D721Med (cell line): ENCODE results near the gene SRPRB.

ENCODE experiments used
- DNase-seq: peaks from one replicate; pipeline ENCODE4 v3.0.0; 2011; ENCODE audit warnings: low spot score; ENCODE audit not compliant: insufficient read length
- FAIRE-seq: peaks from 2 replicates; lab custom pipeline; 2011; peaks lifted over from hg19 to GRCh38; lab: Jason Lieb, UNC
- CTCF ChIP-seq: IDR thresholded peaks from 2 replicates; pipeline ENCODE4 v1.5.1; 2012; ENCODE audit warnings: mild to moderate bottlenecking, control low read depth; ENCODE audit not compliant: insufficient read depth; ENCODE audit errors: missing control alignments

Gene SRPRB

GRCh38 chr3:133797396-133798105 lies 8.1 kb upstream of the SRPRB start:
- TF ChIP-seq CTCF: no peak
- no peak for FAIRE-seq
- no peak for DNase-seq

GRCh38 chr3:133799794-133800585 lies 5.6 kb upstream of the SRPRB start:
- FAIRE-seq (no peak), DNase-seq (no peak)
- TF ChIP-seq CTCF: no peak

- FAIRE-seq (no peak), DNase-seq (no peak)
- no peak for TF ChIP-seq CTCF
These were observed 2.1 kb upstream of the SRPRB start for GRCh38 chr3:133803469-133803868.

DNA sequence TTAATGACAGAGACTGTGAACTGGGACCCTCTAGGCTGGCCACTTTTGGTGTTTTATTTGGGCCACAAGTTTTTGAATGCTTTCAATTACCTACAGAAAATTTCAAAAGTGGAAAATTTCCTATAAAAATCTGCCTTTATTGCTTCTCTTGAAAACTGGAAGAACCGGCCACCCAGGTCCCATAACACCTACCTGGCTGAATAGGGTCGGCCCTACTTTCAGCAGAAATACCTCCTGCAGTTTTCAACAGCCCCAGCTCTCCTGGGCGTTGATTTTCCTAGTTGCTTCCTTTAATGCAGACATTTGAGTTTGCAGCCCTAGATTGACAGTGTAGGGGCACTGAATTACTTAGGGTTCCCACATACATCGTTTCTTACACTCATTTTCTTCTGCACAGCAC lies 719 bp upstream of the SRPRB start:
- TF ChIP-seq CTCF: no peak
- no peak for DNase-seq
- FAIRE-seq: no peak

DNA sequence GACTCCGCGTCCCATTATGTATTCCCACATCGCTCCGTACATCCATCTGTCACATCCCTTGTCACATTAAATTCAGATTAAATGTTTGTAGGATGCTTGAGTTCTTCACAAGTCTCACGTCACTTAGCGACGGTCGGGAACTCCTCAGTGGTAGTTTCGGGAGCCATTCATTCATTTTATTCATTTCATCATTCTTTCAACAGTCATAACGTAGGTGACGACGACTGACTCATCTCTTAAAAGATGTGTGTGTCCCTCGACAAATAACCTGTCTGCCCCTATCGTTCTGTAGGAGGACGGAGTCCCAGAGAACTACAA lies 272 bp upstream of the SRPRB start:
- no peak for DNase-seq
- FAIRE-seq: peak; percentile 25
- no peak for TF ChIP-seq CTCF

- FAIRE-seq: no peak
- TF ChIP-seq CTCF: no peak
- DNase-seq: no peak
These were observed 7.3 kb downstream of the SRPRB start for GRCh38 chr3:133812872-133813271.

- DNase-seq (no peak), FAIRE-seq (no peak)
- no peak for TF ChIP-seq CTCF
These were observed 9.8 kb downstream of the SRPRB start for GRCh38 chr3:133815386-133815785.
